A549 (cell line): ENCODE measurements around the gene XRN1. TPM values are rescaled to one million over a fixed set of nuclear protein-coding genes. Genes with fewer than 3 reads are reported as not detected.

Experiments
- ATAC-seq, 2 experiments: fragments of 200-7000 bp in 1 of 2; fragments of >200 bp in 1 of 2; cut with Nextera tagmentation in 1 of 2; cut with Tn5 transposase in 1 of 2; 3 replicates each; pipeline versions ENCODE4 v1.8.0 to v1.9.1; 2018 to 2020; ENCODE audit warnings: mild to moderate bottlenecking in 1 of 2, moderate library complexity in 1 of 2
- CTCF ChIA-PET: fragments of 300-600 bp; sonication (Branson Sonifier 250); formaldehyde crosslinking; extraction: SDS; loops from one replicate; lab custom pipeline; 2021; ENCODE audit warnings: antibody characterized with exemption, inconsistent platforms; lab: Yijun Ruan, JAX
- POLR2A ChIA-PET: fragments of 350-600 bp; formaldehyde crosslinking; extraction: SDS; loops from one replicate; lab custom pipeline; 2021; ENCODE audit warnings: antibody characterized with exemption, inconsistent platforms; lab: Yijun Ruan, JAX
- DNase-seq, 2 experiments: peaks; one replicate each; pipeline versions ENCODE4 v3.0.0 to v3.0.0-alpha.2; 2011 to 2016; ENCODE audit warnings: low read depth in 1 of 2, low spot score in 1 of 2
- FAIRE-seq: peaks from 2 replicates; lab custom pipeline; 2011; peaks lifted over from hg19 to GRCh38; lab: Jason Lieb, UNC
- H3K27ac ChIP-seq, 2 experiments: fragments of >200 bp; sonication (Bioruptor Twin); formaldehyde crosslinking; 3 replicates each; pipeline ENCODE4 v1.5.1; 2016 to 2017
- H3K4me1 ChIP-seq: fragments of >200 bp; sonication (Bioruptor Twin); formaldehyde crosslinking; 3 replicates; pipeline ENCODE4 v1.6.1; 2016
- H3K4me2 ChIP-seq: fragments of >200 bp; sonication (Bioruptor Twin); formaldehyde crosslinking; 3 replicates; pipeline ENCODE4 v1.6.1; 2016
- H3K4me3 ChIP-seq: fragments of >200 bp; sonication (Bioruptor Twin); formaldehyde crosslinking; 3 replicates; pipeline ENCODE4 v1.5.1; 2016
- H3K9me3 ChIP-seq: fragments of >200 bp; sonication (Bioruptor Twin); formaldehyde crosslinking; 3 replicates; pipeline ENCODE4 v1.6.1; 2016
- CHD2 ChIP-seq: fragments of 150-350 bp; IDR thresholded peaks from 2 replicates; pipeline ENCODE4 v1.6.1; 2014; ENCODE audit warnings: low read length; ENCODE audit not compliant: partially characterized antibody
- CHD4 ChIP-seq: fragments of 200-600 bp; sonication (generic); IDR thresholded peaks from 2 replicates; pipeline ENCODE4 v1.6.1; 2016; ENCODE audit warnings: antibody characterized with exemption, mild to moderate bottlenecking, borderline replicate concordance
- EHF ChIP-seq: fragments of 250-450 bp; sonication (Bioruptor Pico); IDR thresholded peaks from 2 replicates; pipeline ENCODE4 v1.5.0; 2020; ENCODE audit warnings: mild to moderate bottlenecking
- EP300 ChIP-seq, 2 experiments: fragments of >200 bp; sonication (Bioruptor Twin); formaldehyde crosslinking; IDR thresholded peaks; 2 replicates in 1 of 2; 3 replicates in 1 of 2; pipeline ENCODE4 v1.6.1; 2016 to 2017
- FOSB ChIP-seq: fragments of 250-450 bp; sonication (Bioruptor Pico); IDR thresholded peaks from 2 replicates; pipeline ENCODE4 v1.5.0; 2020; ENCODE audit warnings: mild to moderate bottlenecking, moderate library complexity
- FOSL2 ChIP-seq, 2 experiments: fragments of 450-650 bp in 1 of 2; fragments of >200 bp in 1 of 2; sonication (Bioruptor Twin) in 1 of 2; formaldehyde crosslinking; IDR thresholded peaks; 2 replicates each; pipeline versions ENCODE4 v1.5.0 to v1.6.1; 2016 to 2020; ENCODE audit warnings: mild to moderate bottlenecking in 1 of 2, moderate library complexity in 1 of 2
- FOXS1 ChIP-seq: fragments of 250-450 bp; sonication (Bioruptor Pico); IDR thresholded peaks from 2 replicates; pipeline ENCODE4 v1.5.0; 2020; ENCODE audit warnings: mild to moderate bottlenecking, moderate library complexity
- GATA3 ChIP-seq: IDR thresholded peaks from 2 replicates; pipeline ENCODE4 v1.6.1; 2012; ENCODE audit warnings: borderline replicate concordance
- HDAC2 ChIP-seq: fragments of 200-600 bp; sonication (generic); IDR thresholded peaks from 2 replicates; pipeline ENCODE4 v1.6.1; 2016
- HES2 ChIP-seq: fragments of >200 bp; sonication (Bioruptor Twin); formaldehyde crosslinking; IDR thresholded peaks from 2 replicates; pipeline ENCODE4 v1.6.1; 2016
- HOXA7 ChIP-seq: fragments of 250-450 bp; sonication (Bioruptor Pico); IDR thresholded peaks from 2 replicates; pipeline ENCODE4 v1.5.0; 2020; ENCODE audit warnings: mild to moderate bottlenecking, moderate library complexity
- HOXB13 ChIP-seq: fragments of 250-450 bp; sonication (Bioruptor Pico); IDR thresholded peaks from 2 replicates; pipeline ENCODE4 v1.5.0; 2020; ENCODE audit warnings: low read depth, mild to moderate bottlenecking, moderate library complexity
- HOXB5 ChIP-seq: fragments of 250-450 bp; sonication (Bioruptor Pico); IDR thresholded peaks from 2 replicates; pipeline ENCODE4 v1.5.0; 2020; ENCODE audit warnings: mild to moderate bottlenecking, moderate library complexity
- KDM1A ChIP-seq: fragments of 200-600 bp; sonication (generic); IDR thresholded peaks from 2 replicates; pipeline ENCODE4 v1.6.1; 2016; ENCODE audit warnings: low read depth, mild to moderate bottlenecking
- MAFK ChIP-seq: fragments of 450-650 bp; IDR thresholded peaks from 2 replicates; pipeline ENCODE4 v1.6.1; 2014; ENCODE audit not compliant: partially characterized antibody
- MAX ChIP-seq: IDR thresholded peaks from 2 replicates; pipeline ENCODE4 v1.6.1; 2012
- NFE2L2 ChIP-seq: fragments of 150-350 bp; conservative IDR thresholded peaks from 2 replicates; pipeline ENCODE4 v1.6.1; 2014; ENCODE audit warnings: low read length
- RAD21 ChIP-seq, 2 experiments: fragments of >200 bp in 1 of 2; sonication (Bioruptor Twin) in 1 of 2; formaldehyde crosslinking in 1 of 2; IDR thresholded peaks in 1 of 2; conservative IDR thresholded peaks in 1 of 2; 2 replicates in 1 of 2; 3 replicates in 1 of 2; pipeline ENCODE4 v1.6.1; 2012 to 2018; ENCODE audit warnings: inconsistent platforms in 1 of 2
- RCOR1 ChIP-seq: fragments of 150-350 bp; IDR thresholded peaks from 2 replicates; pipeline ENCODE4 v1.6.1; 2014; ENCODE audit warnings: antibody characterized with exemption, low read length, low read depth
- SMC3 ChIP-seq: fragments of >200 bp; sonication (Bioruptor Twin); formaldehyde crosslinking; IDR thresholded peaks from 3 replicates; pipeline ENCODE4 v1.6.1; 2018; ENCODE audit warnings: inconsistent platforms
- USF2 ChIP-seq: fragments of 450-650 bp; IDR thresholded peaks from 2 replicates; pipeline ENCODE4 v1.6.1; 2014; ENCODE audit warnings: antibody characterized with exemption
- ZC3H11A ChIP-seq: fragments of 450-650 bp; IDR thresholded peaks from 2 replicates; pipeline ENCODE4 v1.6.1; 2014; ENCODE audit warnings: antibody characterized with exemption, mild to moderate bottlenecking
- ZFP36 ChIP-seq: fragments of 450-650 bp; IDR thresholded peaks from 2 replicates; pipeline ENCODE4 v1.6.1; 2014; ENCODE audit warnings: borderline replicate concordance; ENCODE audit not compliant: partially characterized antibody
- ZSCAN20 ChIP-seq: fragments of 250-450 bp; sonication (Bioruptor Pico); IDR thresholded peaks from 2 replicates; pipeline ENCODE4 v1.8.0; 2022; ENCODE audit warnings: mild to moderate bottlenecking, moderate library complexity
- WGBS: methylation state at CpG from one replicate; pipeline ENCODE4 v1.1.6; 2017; ENCODE audit errors: missing lambda C conversion rate; 5-methylcytosine and 5-hydroxymethylcytosine counted together
- polyA plus RNA-seq, 4 experiments: library from polyadenylated mRNA; depleted of rRNA in 3 of 4; stranded (reverse); fragments of >200 nt; fragmentation: RNase III in 1 of 4; extraction: RNeasy Plus Mini Kit Qiagen cat#74134 plus additional on column Dnase treatment in 1 of 4; gene quantifications; 2 replicates in 3 of 4; 3 replicates in 1 of 4; pipeline ENCODE4 v1.2.3, GENCODE V29; 2011 to 2017
- TF ChIP-seq, protein P1 (sequence below): fragments of 150-350 bp; IDR thresholded peaks from 2 replicates; pipeline ENCODE4 v1.6.1; 2014; ENCODE audit warnings: low read depth, mild to moderate bottlenecking, low read length

Gene XRN1
- polyA plus RNA-seq, 2 of the 4 experiments (the other 2 are of a cell fraction): 4.2 to 22.6 TPM

DNA sequence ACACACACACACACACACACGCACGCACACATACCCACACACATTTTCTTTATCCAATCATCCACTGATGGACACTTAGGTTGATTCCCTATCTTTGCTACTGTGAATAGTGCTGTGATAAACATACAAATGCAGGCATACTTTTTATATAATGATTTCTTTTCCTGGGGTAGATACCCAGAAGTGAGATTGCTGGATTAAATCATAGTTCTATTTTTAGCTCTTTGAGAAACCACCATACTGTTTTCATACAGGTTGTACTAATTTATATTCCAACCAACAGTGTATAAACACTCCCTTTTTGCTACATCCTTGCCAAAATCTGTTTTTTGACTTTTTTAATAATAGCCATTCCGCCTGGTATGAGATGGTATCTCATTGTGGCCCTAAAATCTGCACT, 127.9 kb downstream of the XRN1 start:
- ATAC-seq (no peak), DNase-seq (no peak), FAIRE-seq (peak; percentile 13)
- peaks cover 39% of the 10 kb centered on the region for H3K4me1 ChIP-seq
- 96% methylated on average over 3 of the region's 3 CpGs for WGBS
- no peaks in the 10 kb centered on the region for H3K9me3 ChIP-seq
- H3K4me3 ChIP-seq: no peak overlapping the region
- H3K4me2 ChIP-seq: no peak overlapping the region
- H3K27ac ChIP-seq: 0 out of 6 replicates have a peak overlapping the region, but pooled peaks of 1 of the 2 experiments have one; percentile 22
- CTCF ChIA-PET: no interaction called here
- TF ChIP-seq HOXB5: no peak
- no peak for TF ChIP-seq MAX
- TF ChIP-seq FOSL2 (IDR thresholded peaks at IDR 0.05): no peak
- no peak for TF ChIP-seq FOSL2 (CRISPR knock-in tag; IDR thresholded peaks at IDR 0.05)
- TF ChIP-seq EHF: no peak
- TF ChIP-seq USF2: no peak
- no peak for TF ChIP-seq CHD4
- TF ChIP-seq, all 56 proteins: peak for 0
- POLR2A ChIA-PET: no interaction called here

GRCh38 chr3:142319094-142319493, 128.7 kb downstream of the XRN1 start:
- CTCF ChIA-PET: interaction anchor here (0.9 kb wide), 1 partner anchor 192 kb away, joined by 3 read pairs; no protein-coding TSS in a partner anchor
- H3K4me2 ChIP-seq: peak overlapping the region; percentile 41
- peak in 1 of 2 experiments; percentile 58 for DNase-seq

DNA sequence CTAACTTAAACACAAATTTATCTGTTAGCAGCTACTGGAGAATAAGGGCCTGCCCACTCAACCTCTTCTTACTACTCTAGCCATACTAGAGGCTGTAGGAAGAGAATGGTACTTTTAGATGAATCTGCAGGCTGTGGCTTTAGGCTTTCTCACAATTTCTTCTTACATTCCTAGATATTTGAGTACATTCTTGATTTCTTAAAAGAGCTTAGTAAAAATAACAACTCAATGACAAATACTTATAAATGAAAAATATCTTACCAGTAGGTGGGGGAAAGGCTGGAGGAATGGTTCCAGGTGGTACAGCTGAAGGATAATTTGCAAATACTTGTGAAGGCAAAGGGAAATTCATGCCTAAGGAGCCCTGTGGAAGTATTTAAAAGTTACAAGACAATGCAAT, 129.5 kb downstream of the XRN1 start:
- Histone ChIP-seq H3K27ac (0 out of 6 replicates have a peak overlapping the region, but pooled peaks of 1 of the 2 experiments have one; percentile 57), H3K4me3 (no peak overlapping the region), H3K4me1 (peaks cover 41% of the 10 kb centered on the region), H3K4me2 (peak overlapping the region; percentile 41; the same call in 2 of the 3 replicates), H3K9me3 (no peaks in the 10 kb centered on the region)
- ChIA-PET CTCF (interaction anchor here (0.6 to 0.9 kb wide), 2 partner anchors 192 to 1101 kb away, joined by 3 read pairs; no protein-coding TSS in a partner anchor), POLR2A (no interaction called here)
- TF ChIP-seq HES2 (no peak), ZSCAN20 (CRISPR knock-in tag) (no peak), KDM1A (no peak), ZFP36 (no peak), HOXB13 (CRISPR knock-in tag) (no peak), HDAC2 (no peak), FOSB (no peak), RCOR1 (no peak), ZC3H11A (no peak)
- TF ChIP-seq, protein P1, sequence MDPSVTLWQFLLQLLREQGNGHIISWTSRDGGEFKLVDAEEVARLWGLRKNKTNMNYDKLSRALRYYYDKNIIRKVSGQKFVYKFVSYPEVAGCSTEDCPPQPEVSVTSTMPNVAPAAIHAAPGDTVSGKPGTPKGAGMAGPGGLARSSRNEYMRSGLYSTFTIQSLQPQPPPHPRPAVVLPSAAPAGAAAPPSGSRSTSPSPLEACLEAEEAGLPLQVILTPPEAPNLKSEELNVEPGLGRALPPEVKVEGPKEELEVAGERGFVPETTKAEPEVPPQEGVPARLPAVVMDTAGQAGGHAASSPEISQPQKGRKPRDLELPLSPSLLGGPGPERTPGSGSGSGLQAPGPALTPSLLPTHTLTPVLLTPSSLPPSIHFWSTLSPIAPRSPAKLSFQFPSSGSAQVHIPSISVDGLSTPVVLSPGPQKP: no peak
- DNase-seq: no peak
- no peak for ATAC-seq
- FAIRE-seq: no peak

More at GRCh38 chr3:142319094-142319493, 128.7 kb downstream of the XRN1 start:
- POLR2A ChIA-PET: no interaction called here
- peak; percentile 57; the same call in 1 of the 2 replicates for TF ChIP-seq HOXB5
- peak; percentile 83 for TF ChIP-seq NFE2L2
- peak; percentile 99 for TF ChIP-seq MAFK
- no peak for TF ChIP-seq FOSL2 (IDR thresholded peaks at IDR 0.05)
- peak; percentile 27 for TF ChIP-seq FOSL2 (CRISPR knock-in tag; IDR thresholded peaks at IDR 0.05)
- TF ChIP-seq ZFP36: no peak
- TF ChIP-seq GATA3: peak; percentile 63; the same call in 1 of the 2 replicates
- no peak for TF ChIP-seq RAD21 (conservative IDR thresholded peaks at IDR 0.05 in 1 of 2, IDR thresholded peaks at IDR 0.05 in 1 of 2)
- no peak for TF ChIP-seq HOXA7 (CRISPR knock-in tag)
- TF ChIP-seq FOXS1: no peak
- no peak for TF ChIP-seq CHD2
- no peak for TF ChIP-seq EP300 (IDR thresholded peaks at IDR 0.05)
- TF ChIP-seq SMC3: no peak
- no peak for TF ChIP-seq MAX
- no peak for TF ChIP-seq HOXB13 (CRISPR knock-in tag)
- WGBS: 21% methylated on average over 1 of the region's 1 CpG
- H3K27ac ChIP-seq: peak overlapping the region in 1 of 2 experiments; percentile 57; a peak in 2 of 6 replicates
- H3K9me3 ChIP-seq: no peaks in the 10 kb centered on the region
- peak in 1 of 2 experiments; percentile 47; a peak in 2 of 6 replicates for ATAC-seq
- peaks cover 41% of the 10 kb centered on the region for H3K4me1 ChIP-seq
- H3K4me3 ChIP-seq: no peak overlapping the region
- FAIRE-seq: no peak
